Thyroid gland (tissue), 4 donors: ENCODE results near the gene SERTM2. TPM values are rescaled to one million over a fixed set of nuclear protein-coding genes. Genes with fewer than 3 reads are reported as not detected.

Experiments used
- DNase-seq, 2 donors: peaks; one replicate each; pipeline ENCODE4 v3.0.0-alpha.2; 2019
- H3K27ac ChIP-seq, 3 donors: fragments of 200-600 bp; sonication (generic); 1 replicate in 2 of 3; 2 replicates in 1 of 3; pipeline ENCODE4 v1.5.1; 2016 to 2019; ENCODE audit warnings: mild to moderate bottlenecking in 1 of 3, moderate library complexity in 1 of 3
- H3K27me3 ChIP-seq: fragments of 200-600 bp; sonication (generic); one replicate; pipeline ENCODE4 v1.5.1; 2019
- H3K36me3 ChIP-seq, 2 donors: fragments of 200-600 bp; sonication (generic); one replicate each; pipeline ENCODE4 v1.5.1; 2016 to 2019
- H3K4me1 ChIP-seq, 2 donors: fragments of 200-600 bp; sonication (generic); one replicate each; pipeline ENCODE4 v1.5.1; 2017 to 2019
- H3K4me3 ChIP-seq, 3 donors: fragments of 200-600 bp; sonication (generic); replicated peaks in 1 of 3; 1 replicate in 2 of 3; 2 replicates in 1 of 3; pipeline ENCODE4 v1.5.1; 2016; ENCODE audit warnings: mild to moderate bottlenecking in 1 of 3
- H3K9me3 ChIP-seq: fragments of 200-600 bp; sonication (generic); one replicate; pipeline ENCODE4 v1.5.1; 2017
- CTCF ChIP-seq, 6 experiments: fragments of 200-600 bp in 3 of 6; fragments of 450-650 bp in 3 of 6; sonication (generic) in 3 of 6; IDR thresholded peaks; one replicate each; pipeline ENCODE4 v1.5.1; 2016 to 2019; ENCODE audit warnings: antibody characterized with exemption in 6 of 6, mild to moderate bottlenecking in 2 of 6, inconsistent platforms in 1 of 6, moderate library complexity in 1 of 6
- POLR2A ChIP-seq, 2 donors: fragments of 450-650 bp; IDR thresholded peaks; one replicate each; pipeline ENCODE4 v1.6.1; 2017; ENCODE audit warnings: antibody characterized with exemption in 2 of 2, mild to moderate bottlenecking in 2 of 2, moderate library complexity in 1 of 2
- whole genome bisulfite sequencing, 2 donors: methylation state at CpG; one replicate each; pipeline ENCODE4 v1.1.5; 2017; 5-methylcytosine and 5-hydroxymethylcytosine counted together
- intact Hi-C: fragments of 100-400 bp; cut with DNase I; formaldehyde crosslinking; loops from one replicate; pipeline ENCODE4 v1.15.1; 2023
- total RNA-seq, 4 donors: library from RNA; depleted of rRNA; stranded (reverse); fragments of >200 nt; gene quantifications; one replicate each; pipeline ENCODE4 v1.2.3, GENCODE V29; 2016

The SERTM2 gene
- total RNA-seq, result not detected

GRCh38 chrX:111511477-111511876 is at the start of gene SERTM2:
Gene SERTM2, plus strand, starts transcription at chrX:111511645. Its CDS starts 7,213 bp downstream, at chrX:111518858.
- no peaks in the 10 kb centered on the region for H3K4me1 ChIP-seq
- H3K27ac ChIP-seq, result no peak within 1 kb of the TSS
- TF ChIP-seq CTCF (IDR thresholded peaks at IDR 0.05) (no peak), POLR2A (IDR thresholded peaks at IDR 0.05) (no peak)
- no peaks in the 10 kb centered on the region for H3K27me3 ChIP-seq
- DNase-seq, result no peak
- WGBS, 2 donors, result 0 to 12% methylated on average over 3 of the region's 3 CpGs
- intact Hi-C loops, result no loop called here
- no peak within 1 kb of the TSS for H3K4me3 ChIP-seq
- H3K36me3 ChIP-seq, result no peaks in the 10 kb centered on the region
- H3K9me3 ChIP-seq, result no peaks in the 10 kb centered on the region

DNA sequence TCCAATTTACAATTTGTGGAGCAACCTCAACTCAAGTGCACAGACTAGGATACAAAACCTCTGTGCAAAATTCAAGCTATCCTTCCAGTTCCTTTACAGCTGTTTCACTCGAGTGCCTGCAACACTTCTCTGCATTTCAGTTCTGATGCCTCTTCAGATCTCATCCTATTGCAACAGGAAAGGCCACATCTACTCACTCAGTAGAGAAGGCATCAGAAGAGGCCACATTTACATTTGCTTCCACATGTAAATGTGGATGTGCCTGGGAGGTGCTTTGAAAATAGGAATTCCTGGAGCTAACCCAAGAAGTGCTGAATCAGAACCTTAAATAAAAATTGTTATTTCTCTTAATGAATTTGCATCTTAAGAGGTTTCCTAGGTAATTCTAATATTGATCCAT is 45.8 kb upstream of the SERTM2 start:
- no peak overlapping the region for H3K4me3 ChIP-seq
- H3K36me3 ChIP-seq, result no peaks in the 10 kb centered on the region
- TF ChIP-seq CTCF (IDR thresholded peaks at IDR 0.05) (no peak), POLR2A (IDR thresholded peaks at IDR 0.05) (no peak)
- H3K27ac ChIP-seq, result no peak overlapping the region
- intact Hi-C loops, result no loop called here
- H3K9me3 ChIP-seq, result no peaks in the 10 kb centered on the region
- 25 to 70% methylated on average over 1 of the region's 1 CpG for WGBS, 2 donors
- no peaks in the 10 kb centered on the region for H3K27me3 ChIP-seq
- no peak for DNase-seq
- no peaks in the 10 kb centered on the region for H3K4me1 ChIP-seq

DNA sequence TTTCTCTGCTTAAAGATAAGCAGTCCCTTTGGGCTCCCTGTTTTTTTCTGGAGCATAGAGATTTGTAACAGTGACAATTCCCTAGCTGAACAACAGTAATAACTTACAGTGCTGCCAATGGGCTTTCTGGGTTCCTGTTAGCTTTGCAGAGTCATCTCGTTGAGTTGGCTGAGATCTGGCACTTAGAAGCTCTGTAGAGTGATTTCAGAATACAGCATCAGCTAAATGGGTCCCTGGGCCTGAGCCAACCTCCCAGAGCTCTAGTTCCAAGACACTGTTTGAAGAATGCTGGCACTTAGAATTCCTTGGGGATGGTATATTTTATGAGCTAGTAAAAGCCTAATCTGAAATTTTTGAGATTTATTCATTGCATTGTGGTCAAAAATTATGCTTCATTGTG is 43.5 kb upstream of the SERTM2 start:
- no peaks in the 10 kb centered on the region for H3K4me1 ChIP-seq
- DNase-seq, result peak; percentile 70 to 82
- TF ChIP-seq CTCF (IDR thresholded peaks at IDR 0.05) (no peak), POLR2A (IDR thresholded peaks at IDR 0.05) (no peak)
- no peak overlapping the region for H3K4me3 ChIP-seq
- WGBS, 2 donors, result 0 to 11% methylated on average over 1 of the region's 1 CpG
- no peaks in the 10 kb centered on the region for H3K27me3 ChIP-seq
- H3K9me3 ChIP-seq, result no peaks in the 10 kb centered on the region
- intact Hi-C loops, result no loop called here
- H3K27ac ChIP-seq, result no peak overlapping the region
- H3K36me3 ChIP-seq, result no peaks in the 10 kb centered on the region

GRCh38 chrX:111470681-111471403 is 40.6 kb upstream of the SERTM2 start:
- Histone ChIP-seq H3K4me3 (no peak overlapping the region), H3K27ac (no peak overlapping the region), H3K27me3 (no peaks in the 10 kb centered on the region), H3K36me3 (no peaks in the 10 kb centered on the region), H3K9me3 (no peaks in the 10 kb centered on the region), H3K4me1 (no peaks in the 10 kb centered on the region)
- DNase-seq, result no peak
- intact Hi-C loops, result no loop called here
- 80 to 100% methylated on average over 1 to 2 of the region's 2 CpGs for WGBS, 2 donors
- TF ChIP-seq CTCF (IDR thresholded peaks at IDR 0.05) (no peak), POLR2A (IDR thresholded peaks at IDR 0.05) (no peak)

- no peaks in the 10 kb centered on the region for H3K9me3 ChIP-seq
- no peak for TF ChIP-seq POLR2A (IDR thresholded peaks at IDR 0.05)
- TF ChIP-seq CTCF (IDR thresholded peaks at IDR 0.05), result no peak
- no peaks in the 10 kb centered on the region for H3K4me1 ChIP-seq
- no peak for DNase-seq
- H3K36me3 ChIP-seq, result no peaks in the 10 kb centered on the region
- no peaks in the 10 kb centered on the region for H3K27me3 ChIP-seq
- H3K4me3 ChIP-seq, result no peak overlapping the region
- no peak overlapping the region for H3K27ac ChIP-seq
- intact Hi-C loops, result no loop called here
Measured at GRCh38 chrX:111481896-111482295, 29.5 kb upstream of the SERTM2 start.
